ENCODE results near the gene C16orf78.

DNA sequence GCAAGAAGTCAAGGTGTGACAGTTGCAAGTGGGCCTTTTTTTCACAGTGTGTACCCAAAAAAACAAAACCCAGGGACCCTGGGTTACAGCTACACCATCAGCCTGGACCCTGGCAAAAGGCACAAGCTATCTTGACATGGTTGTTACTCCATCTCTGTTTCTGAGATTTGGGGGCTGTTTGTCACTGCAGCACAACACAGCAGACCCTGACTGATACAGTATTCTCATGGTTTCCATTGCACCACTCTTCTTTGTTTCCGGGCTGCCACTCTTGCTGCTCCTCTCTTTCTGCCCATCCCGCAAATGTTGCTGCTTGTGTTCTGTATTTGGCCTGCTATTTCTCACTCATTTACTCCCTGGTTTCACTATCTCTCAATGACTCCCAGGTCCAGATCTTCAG lies 55.2 kb downstream of the C16orf78 start:
- TF ChIP-seq EZH2 (IDR thresholded peaks at IDR 0.05) (no peak), POLR2AphosphoS5 (IDR thresholded peaks at IDR 0.05; ENCODE audit: borderline replicate concordance, low read depth, low read length) (no peak), FOXP2 (optimal IDR thresholded peaks at IDR 0.05; ENCODE audit: control extremely low read depth, extremely low read length, insufficient read depth) (no peak)
